ENCODE data around the gene CHL1. TPM values are rescaled to one million over a fixed set of nuclear protein-coding genes. Genes with fewer than 3 reads are reported as not detected.

CHL1 gene
- polyA plus RNA-seq, 2 of the 4 experiments (the other 2 are of a cell fraction): 0.05 TPM; not detected in 1

- CTCF ChIA-PET: no interaction called here
- DNase-seq (ENCODE audit: low read depth in 1 of 2, low spot score in 1 of 2) (no peak), FAIRE-seq (no peak), ATAC-seq (no peak)
- POLR2A ChIA-PET: no interaction called here
- no peaks in the 10 kb centered on the region for H3K9me3 ChIP-seq
- no peak overlapping the region for H3K4me3 ChIP-seq
- 17% methylated on average over 12 of the region's 12 CpGs for WGBS (ENCODE audit: missing lambda C conversion rate)
- H3K27ac ChIP-seq: no peak overlapping the region
- TF ChIP-seq, protein P1, sequence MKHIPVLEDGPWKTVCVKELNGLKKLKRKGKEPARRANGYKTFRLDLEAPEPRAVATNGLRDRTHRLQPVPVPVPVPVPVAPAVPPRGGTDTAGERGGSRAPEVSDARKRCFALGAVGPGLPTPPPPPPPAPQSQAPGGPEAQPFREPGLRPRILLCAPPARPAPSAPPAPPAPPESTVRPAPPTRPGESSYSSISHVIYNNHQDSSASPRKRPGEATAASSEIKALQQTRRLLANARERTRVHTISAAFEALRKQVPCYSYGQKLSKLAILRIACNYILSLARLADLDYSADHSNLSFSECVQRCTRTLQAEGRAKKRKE (CRISPR knock-in tag; IDR thresholded peaks at IDR 0.05; ENCODE audit: low read depth): no peak
- no peak for TF ChIP-seq MAX (IDR thresholded peaks at IDR 0.05)
- TF ChIP-seq GATA3 (IDR thresholded peaks at IDR 0.05; ENCODE audit: borderline replicate concordance): no peak
- TF ChIP-seq ZNF302 (CRISPR knock-in tag; IDR thresholded peaks at IDR 0.05): no peak
- no peak for TF ChIP-seq EP300 (IDR thresholded peaks at IDR 0.05)
- TF ChIP-seq FOSB (CRISPR knock-in tag; IDR thresholded peaks at IDR 0.05): no peak
- no peak for TF ChIP-seq MYC (IDR thresholded peaks at IDR 0.05; ENCODE audit: borderline replicate concordance, low read length)
- TF ChIP-seq MAFK (IDR thresholded peaks at IDR 0.05; ENCODE audit: partially characterized antibody): no peak
- no peak for TF ChIP-seq ESRRA (IDR thresholded peaks at IDR 0.05; ENCODE audit: borderline replicate concordance, low read length)
- TF ChIP-seq RFX5 (IDR thresholded peaks at IDR 0.05): no peak
- TF ChIP-seq CEBPB (IDR thresholded peaks at IDR 0.05): no peak
- TF ChIP-seq TP53 (CRISPR knock-in tag; IDR thresholded peaks at IDR 0.05): no peak
- TF ChIP-seq, protein P2, sequence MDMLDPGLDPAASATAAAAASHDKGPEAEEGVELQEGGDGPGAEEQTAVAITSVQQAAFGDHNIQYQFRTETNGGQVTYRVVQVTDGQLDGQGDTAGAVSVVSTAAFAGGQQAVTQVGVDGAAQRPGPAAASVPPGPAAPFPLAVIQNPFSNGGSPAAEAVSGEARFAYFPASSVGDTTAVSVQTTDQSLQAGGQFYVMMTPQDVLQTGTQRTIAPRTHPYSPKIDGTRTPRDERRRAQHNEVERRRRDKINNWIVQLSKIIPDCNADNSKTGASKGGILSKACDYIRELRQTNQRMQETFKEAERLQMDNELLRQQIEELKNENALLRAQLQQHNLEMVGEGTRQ (IDR thresholded peaks at IDR 0.05): no peak
- no peak for TF ChIP-seq RNF2 (IDR thresholded peaks at IDR 0.05; ENCODE audit: borderline replicate concordance, low read depth)
- TF ChIP-seq FOXS1 (CRISPR knock-in tag; IDR thresholded peaks at IDR 0.05): no peak
- TF ChIP-seq EHF (CRISPR knock-in tag; IDR thresholded peaks at IDR 0.05): no peak
- TF ChIP-seq, protein P3, sequence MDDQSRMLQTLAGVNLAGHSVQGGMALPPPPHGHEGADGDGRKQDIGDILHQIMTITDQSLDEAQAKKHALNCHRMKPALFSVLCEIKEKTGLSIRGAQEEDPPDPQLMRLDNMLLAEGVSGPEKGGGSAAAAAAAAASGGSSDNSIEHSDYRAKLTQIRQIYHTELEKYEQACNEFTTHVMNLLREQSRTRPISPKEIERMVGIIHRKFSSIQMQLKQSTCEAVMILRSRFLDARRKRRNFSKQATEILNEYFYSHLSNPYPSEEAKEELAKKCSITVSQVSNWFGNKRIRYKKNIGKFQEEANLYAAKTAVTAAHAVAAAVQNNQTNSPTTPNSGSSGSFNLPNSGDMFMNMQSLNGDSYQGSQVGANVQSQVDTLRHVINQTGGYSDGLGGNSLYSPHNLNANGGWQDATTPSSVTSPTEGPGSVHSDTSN (IDR thresholded peaks at IDR 0.05): no peak
- TF ChIP-seq BCL3 (IDR thresholded peaks at IDR 0.05): no peak
- TF ChIP-seq HES2 (IDR thresholded peaks at IDR 0.05): no peak
- TF ChIP-seq HOXB13 (CRISPR knock-in tag; IDR thresholded peaks at IDR 0.05; ENCODE audit: low read depth): no peak
- H3K4me1 ChIP-seq: no peaks in the 10 kb centered on the region
- H3K4me2 ChIP-seq: no peak overlapping the region
Measured at GRCh38 chr3:278300-279064, 81.9 kb downstream of the CHL1 start.

- Histone ChIP-seq H3K4me3 (no peak overlapping the region), H3K4me1 (no peaks in the 10 kb centered on the region), H3K27ac (no peak overlapping the region), H3K4me2 (no peak overlapping the region), H3K9me3 (no peaks in the 10 kb centered on the region)
- FAIRE-seq (no peak), DNase-seq (ENCODE audit: low read depth in 1 of 2, low spot score in 1 of 2) (no peak), ATAC-seq (no peak)
- POLR2A ChIA-PET: no interaction called here
- TF ChIP-seq RNF2 (IDR thresholded peaks at IDR 0.05; ENCODE audit: borderline replicate concordance, low read depth) (no peak), KDM1A (IDR thresholded peaks at IDR 0.05; ENCODE audit: low read depth) (no peak), HOXB5 (CRISPR knock-in tag; IDR thresholded peaks at IDR 0.05) (no peak), HEYL (CRISPR knock-in tag; IDR thresholded peaks at IDR 0.05) (no peak), HOXA7 (CRISPR knock-in tag; IDR thresholded peaks at IDR 0.05) (no peak), EP300 (IDR thresholded peaks at IDR 0.05) (no peak), POLR2AphosphoS2 (conservative IDR thresholded peaks at IDR 0.05; ENCODE audit: low read length) (no peak), MAX (IDR thresholded peaks at IDR 0.05) (no peak), SREBF2 (IDR thresholded peaks at IDR 0.05) (no peak)
- TF ChIP-seq, protein P3 (IDR thresholded peaks at IDR 0.05): no peak
- TF ChIP-seq, protein P4, sequence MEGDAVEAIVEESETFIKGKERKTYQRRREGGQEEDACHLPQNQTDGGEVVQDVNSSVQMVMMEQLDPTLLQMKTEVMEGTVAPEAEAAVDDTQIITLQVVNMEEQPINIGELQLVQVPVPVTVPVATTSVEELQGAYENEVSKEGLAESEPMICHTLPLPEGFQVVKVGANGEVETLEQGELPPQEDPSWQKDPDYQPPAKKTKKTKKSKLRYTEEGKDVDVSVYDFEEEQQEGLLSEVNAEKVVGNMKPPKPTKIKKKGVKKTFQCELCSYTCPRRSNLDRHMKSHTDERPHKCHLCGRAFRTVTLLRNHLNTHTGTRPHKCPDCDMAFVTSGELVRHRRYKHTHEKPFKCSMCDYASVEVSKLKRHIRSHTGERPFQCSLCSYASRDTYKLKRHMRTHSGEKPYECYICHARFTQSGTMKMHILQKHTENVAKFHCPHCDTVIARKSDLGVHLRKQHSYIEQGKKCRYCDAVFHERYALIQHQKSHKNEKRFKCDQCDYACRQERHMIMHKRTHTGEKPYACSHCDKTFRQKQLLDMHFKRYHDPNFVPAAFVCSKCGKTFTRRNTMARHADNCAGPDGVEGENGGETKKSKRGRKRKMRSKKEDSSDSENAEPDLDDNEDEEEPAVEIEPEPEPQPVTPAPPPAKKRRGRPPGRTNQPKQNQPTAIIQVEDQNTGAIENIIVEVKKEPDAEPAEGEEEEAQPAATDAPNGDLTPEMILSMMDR (IDR thresholded peaks at IDR 0.05): no peak
- TF ChIP-seq, protein P1 (CRISPR knock-in tag; IDR thresholded peaks at IDR 0.05; ENCODE audit: low read depth): no peak
- WGBS (ENCODE audit: missing lambda C conversion rate): 0% methylated on average over 1 of the region's 1 CpG
- CTCF ChIA-PET: no interaction called here
Measured at GRCh38 chr3:279325-279724, 82.8 kb downstream of the CHL1 start.

Measured in A549 (cell line).